ENCODE results near the gene CHTOP. TPM values are rescaled to one million over a fixed set of nuclear protein-coding genes. Genes with fewer than 3 reads are reported as not detected.
A peak's percentile ranks its signal among the peaks of the same experiment; 100 is the strongest.

CHTOP gene
- total and polyA plus RNA-seq, 2 of the 4 experiments (the other 2 are of a cell fraction), result 33.9 to 50.8 TPM

- H3K79me1 ChIP-seq (ENCODE audit: low read depth in 1 of 2, low read length in 2 of 2), result no peaks in the 10 kb centered on the region
- POLR2A ChIA-PET (ENCODE audit: unreplicated experiment), result no interaction called here
- no peak overlapping the region for H3K27ac ChIP-seq (ENCODE audit: insufficient read depth, low read length)
- H2AFZ ChIP-seq (replicated peaks; ENCODE audit: low read length, poor library complexity), result peak overlapping the region; percentile 87
- no peaks in the 10 kb centered on the region for H3K36me3 ChIP-seq (ENCODE audit: control insufficient read depth, insufficient read depth, low read length)
- peaks cover 47% of the 10 kb centered on the region for H3K27me3 ChIP-seq (ENCODE audit: control insufficient read depth, insufficient read depth, low read length)
- H3K9ac ChIP-seq (ENCODE audit: low read depth, low read length), result no peak overlapping the region
- no peak overlapping the region for H3K14ac ChIP-seq (replicated peaks; ENCODE audit: low read depth, low read length)
- dilution Hi-C loops (cut with HindIII; ENCODE audit: low sequenced_read_pairs, unreplicated experiment), result no loop called here
- TF ChIP-seq RCOR1 (IDR thresholded peaks at IDR 0.05; ENCODE audit: insufficient replicate concordance, low read length) (no peak), CTCF (conservative IDR thresholded peaks at IDR 0.05; ENCODE audit: low read depth, low read length) (peak; percentile 87), RAD21 (IDR thresholded peaks at IDR 0.05; ENCODE audit: low read length) (peak; percentile 85), SMC3 (IDR thresholded peaks at IDR 0.05; ENCODE audit: low read depth, low read length) (peak; percentile 62), FOS (IDR thresholded peaks at IDR 0.05; ENCODE audit: low read depth, low read length) (no peak)
- H2AK5ac ChIP-seq (ENCODE audit: low read depth, low read length), result no peak overlapping the region
- H3K18ac ChIP-seq (ENCODE audit: low read depth, low read length), result no peak overlapping the region
- no peak overlapping the region for H4K5ac ChIP-seq (ENCODE audit: low read depth, low read length)
- H2BK20ac ChIP-seq (ENCODE audit: low read depth, low read length), result no peak overlapping the region
- H3K9me3 ChIP-seq (ENCODE audit: control insufficient read depth, insufficient read depth, low read length), result no peaks in the 10 kb centered on the region
- H3K9me1 ChIP-seq (ENCODE audit: insufficient read depth, low read length), result no peaks in the 10 kb centered on the region
- 0% methylated on average over 9 of the region's 29 CpGs; no CpG with 5 or more reads in 1 of the 2 experiments for WGBS, 2 experiments (ENCODE audit: extremely low coverage in 2 of 2, insufficient read length in 1 of 2)
- no peak overlapping the region for H2BK120ac ChIP-seq (ENCODE audit: low read depth, low read length)
- no peaks in the 10 kb centered on the region for H4K20me1 ChIP-seq (ENCODE audit: insufficient read depth, low read length)
- no peak overlapping the region; the same call in 1 of the 2 replicates for H3K23ac ChIP-seq (ENCODE audit: low read depth, low read length)
- no peak overlapping the region for H3K56ac ChIP-seq (ENCODE audit: extremely low read depth, insufficient read depth, low read length)
- in situ Hi-C loops (cut with MboI; ENCODE audit: low sequenced_read_pairs), result loop anchor here (5.0 to 10.0 kb wide), 2 partner anchors 69 to 297 kb away; partner anchors contain the start of gene JTB
- peak; percentile 79 for ATAC-seq (ENCODE audit: low read depth)
- BruUV-seq (replicated peaks), result no TSS peak
- CTCF ChIA-PET, result interaction anchor here (0.5 to 1.2 kb wide), 3 partner anchors 53 to 73 kb away, joined by 3 to 5 read pairs (median 4); no protein-coding TSS in a partner anchor
- H4K91ac ChIP-seq (ENCODE audit: insufficient read depth, low read depth, low read length), result no peak overlapping the region
- H3K4me1 ChIP-seq (ENCODE audit: control insufficient read depth, insufficient read depth, low read length), result peaks cover 7% of the 10 kb centered on the region; the same call in 1 of the 2 replicates
- H4K8ac ChIP-seq (ENCODE audit: low read depth in 2 of 2, low read length in 2 of 2), result no peak overlapping the region
- H3K4me3 ChIP-seq (ENCODE audit: insufficient read depth, low read depth, low read length), result 0 out of 2 replicates have a peak overlapping the region, but pooled peaks have one; percentile 38
- no peak overlapping the region for H3K4ac ChIP-seq (ENCODE audit: low read depth, low read length)
- DNase-seq, result peak; percentile 45
- intact Hi-C loops (cut with micrococcal nuclease), result loop anchor here (1.0 to 2.0 kb wide), 3 partner anchors 71 to 308 kb away; partner anchors contain the start of gene RAB13
- no peak overlapping the region for H2BK15ac ChIP-seq (ENCODE audit: low read depth, low read length)
- peak overlapping the region; percentile 71 for H2AK9ac ChIP-seq (replicated peaks; ENCODE audit: low read depth, low read length, poor library complexity)
- peak overlapping the region; percentile 76; the same call in 1 of the 2 replicates for H3K4me2 ChIP-seq (ENCODE audit: low read depth, low read length)
- no peak overlapping the region for H2BK5ac ChIP-seq (ENCODE audit: low read depth, low read length, poor library complexity, severe bottlenecking)
Measured at GRCh38 chr1:153677718-153678518, 44.1 kb downstream of the CHTOP start.
